A549 (cell line): ENCODE results near the gene BMAL1. TPM values are rescaled to one million over a fixed set of nuclear protein-coding genes. Genes with fewer than 3 reads are reported as not detected.

Experiments
- ATAC-seq, 2 experiments: fragments of 200-7000 bp in 1 of 2; fragments of >200 bp in 1 of 2; cut with Nextera tagmentation in 1 of 2; cut with Tn5 transposase in 1 of 2; 3 replicates each; pipeline versions ENCODE4 v1.8.0 to v1.9.1; 2018 to 2020; ENCODE audit warnings: mild to moderate bottlenecking in 1 of 2, moderate library complexity in 1 of 2
- CTCF ChIA-PET: fragments of 300-600 bp; sonication (Branson Sonifier 250); formaldehyde crosslinking; extraction: SDS; loops from one replicate; lab custom pipeline; 2021; ENCODE audit warnings: antibody characterized with exemption, inconsistent platforms; lab: Yijun Ruan, JAX
- POLR2A ChIA-PET: fragments of 350-600 bp; formaldehyde crosslinking; extraction: SDS; loops from one replicate; lab custom pipeline; 2021; ENCODE audit warnings: antibody characterized with exemption, inconsistent platforms; lab: Yijun Ruan, JAX
- DNase-seq, 2 experiments: peaks; one replicate each; pipeline versions ENCODE4 v3.0.0 to v3.0.0-alpha.2; 2011 to 2016; ENCODE audit warnings: low read depth in 1 of 2, low spot score in 1 of 2
- FAIRE-seq: peaks from 2 replicates; lab custom pipeline; 2011; peaks lifted over from hg19 to GRCh38; lab: Jason Lieb, UNC
- H3K27ac ChIP-seq, 2 experiments: fragments of >200 bp; sonication (Bioruptor Twin); formaldehyde crosslinking; 3 replicates each; pipeline ENCODE4 v1.5.1; 2016 to 2017
- H3K4me1 ChIP-seq: fragments of >200 bp; sonication (Bioruptor Twin); formaldehyde crosslinking; 3 replicates; pipeline ENCODE4 v1.6.1; 2016
- H3K4me2 ChIP-seq: fragments of >200 bp; sonication (Bioruptor Twin); formaldehyde crosslinking; 3 replicates; pipeline ENCODE4 v1.6.1; 2016
- H3K4me3 ChIP-seq: fragments of >200 bp; sonication (Bioruptor Twin); formaldehyde crosslinking; 3 replicates; pipeline ENCODE4 v1.5.1; 2016
- H3K9me3 ChIP-seq: fragments of >200 bp; sonication (Bioruptor Twin); formaldehyde crosslinking; 3 replicates; pipeline ENCODE4 v1.6.1; 2016
- EHMT2 ChIP-seq: fragments of 200-600 bp; sonication (generic); IDR thresholded peaks from 2 replicates; pipeline ENCODE4 v1.6.1; 2016; ENCODE audit warnings: antibody characterized with exemption, low read depth, mild to moderate bottlenecking, moderate library complexity
- FOSB ChIP-seq: fragments of 250-450 bp; sonication (Bioruptor Pico); IDR thresholded peaks from 2 replicates; pipeline ENCODE4 v1.5.0; 2020; ENCODE audit warnings: mild to moderate bottlenecking, moderate library complexity
- FOSL2 ChIP-seq, 2 experiments: fragments of 450-650 bp in 1 of 2; fragments of >200 bp in 1 of 2; sonication (Bioruptor Twin) in 1 of 2; formaldehyde crosslinking; IDR thresholded peaks; 2 replicates each; pipeline versions ENCODE4 v1.5.0 to v1.6.1; 2016 to 2020; ENCODE audit warnings: mild to moderate bottlenecking in 1 of 2, moderate library complexity in 1 of 2
- GATA3 ChIP-seq: IDR thresholded peaks from 2 replicates; pipeline ENCODE4 v1.6.1; 2012; ENCODE audit warnings: borderline replicate concordance
- HOXA7 ChIP-seq: fragments of 250-450 bp; sonication (Bioruptor Pico); IDR thresholded peaks from 2 replicates; pipeline ENCODE4 v1.5.0; 2020; ENCODE audit warnings: mild to moderate bottlenecking, moderate library complexity
- HOXB13 ChIP-seq: fragments of 250-450 bp; sonication (Bioruptor Pico); IDR thresholded peaks from 2 replicates; pipeline ENCODE4 v1.5.0; 2020; ENCODE audit warnings: low read depth, mild to moderate bottlenecking, moderate library complexity
- NFE2L2 ChIP-seq: fragments of 150-350 bp; conservative IDR thresholded peaks from 2 replicates; pipeline ENCODE4 v1.6.1; 2014; ENCODE audit warnings: low read length
- NR3C1 ChIP-seq: fragments of >200 bp; sonication (Bioruptor Twin); formaldehyde crosslinking; IDR thresholded peaks from 3 replicates; pipeline ENCODE4 v1.6.1; 2017
- PHF8 ChIP-seq: fragments of 200-600 bp; sonication (generic); IDR thresholded peaks from 2 replicates; pipeline ENCODE4 v1.6.1; 2016; ENCODE audit warnings: low read depth, mild to moderate bottlenecking, antibody characterized with exemption, moderate library complexity, borderline replicate concordance
- POLR2AphosphoS2 ChIP-seq: conservative IDR thresholded peaks from 2 replicates; pipeline ENCODE4 v1.6.1; 2012; ENCODE audit warnings: low read length, improper control_type of control experiment, inconsistent platforms
- RAD21 ChIP-seq, 2 experiments: fragments of >200 bp in 1 of 2; sonication (Bioruptor Twin) in 1 of 2; formaldehyde crosslinking in 1 of 2; IDR thresholded peaks in 1 of 2; conservative IDR thresholded peaks in 1 of 2; 2 replicates in 1 of 2; 3 replicates in 1 of 2; pipeline ENCODE4 v1.6.1; 2012 to 2018; ENCODE audit warnings: inconsistent platforms in 1 of 2
- REST ChIP-seq: fragments of 200-600 bp; sonication (generic); IDR thresholded peaks from 2 replicates; pipeline ENCODE4 v1.6.1; 2016; ENCODE audit warnings: antibody characterized with exemption, mild to moderate bottlenecking, moderate library complexity
- RNF2 ChIP-seq: fragments of 200-600 bp; sonication (generic); IDR thresholded peaks from 2 replicates; pipeline ENCODE4 v1.6.1; 2016; ENCODE audit warnings: low read depth, mild to moderate bottlenecking, antibody characterized with exemption, moderate library complexity, borderline replicate concordance
- SREBF2 ChIP-seq: fragments of 450-650 bp; IDR thresholded peaks from 2 replicates; pipeline ENCODE4 v1.6.1; 2014; ENCODE audit warnings: mild to moderate bottlenecking, moderate library complexity
- ZNF302 ChIP-seq: fragments of 250-450 bp; sonication (Bioruptor Pico); IDR thresholded peaks from 2 replicates; pipeline ENCODE4 v1.9.0; 2021; ENCODE audit warnings: inconsistent platforms, mild to moderate bottlenecking, moderate library complexity
- WGBS: methylation state at CpG from one replicate; pipeline ENCODE4 v1.1.6; 2017; ENCODE audit errors: missing lambda C conversion rate; 5-methylcytosine and 5-hydroxymethylcytosine counted together
- polyA plus RNA-seq, 4 experiments: library from polyadenylated mRNA; depleted of rRNA in 3 of 4; stranded (reverse); fragments of >200 nt; fragmentation: RNase III in 1 of 4; extraction: RNeasy Plus Mini Kit Qiagen cat#74134 plus additional on column Dnase treatment in 1 of 4; gene quantifications; 2 replicates in 3 of 4; 3 replicates in 1 of 4; pipeline ENCODE4 v1.2.3, GENCODE V29; 2011 to 2017
- TF ChIP-seq, protein P1 (sequence below): IDR thresholded peaks from 2 replicates; pipeline ENCODE4 v1.6.1; 2012; ENCODE audit warnings: low read depth, borderline replicate concordance

The BMAL1 gene
- polyA plus RNA-seq, 2 of the 4 experiments (the other 2 are of a cell fraction), result 28.6 to 29.2 TPM

GRCh38 chr11:13259374-13259773 lies 18.2 kb upstream of the BMAL1 start:
- no peak for ATAC-seq
- POLR2A ChIA-PET, result interaction anchor here (1.9 kb wide), 1 partner anchor 43 kb away, joined by 7 read pairs; no protein-coding TSS in a partner anchor
- TF ChIP-seq FOSL2 (IDR thresholded peaks at IDR 0.05) (no peak), FOSL2 (CRISPR knock-in tag; IDR thresholded peaks at IDR 0.05) (no peak), EHMT2 (no peak), PHF8 (no peak), RNF2 (no peak), SREBF2 (no peak), REST (no peak), NFE2L2 (no peak), POLR2AphosphoS2 (no peak), HOXA7 (CRISPR knock-in tag) (no peak), RAD21 (conservative IDR thresholded peaks at IDR 0.05 in 1 of 2, IDR thresholded peaks at IDR 0.05 in 1 of 2) (no peak)
- TF ChIP-seq, protein P1, sequence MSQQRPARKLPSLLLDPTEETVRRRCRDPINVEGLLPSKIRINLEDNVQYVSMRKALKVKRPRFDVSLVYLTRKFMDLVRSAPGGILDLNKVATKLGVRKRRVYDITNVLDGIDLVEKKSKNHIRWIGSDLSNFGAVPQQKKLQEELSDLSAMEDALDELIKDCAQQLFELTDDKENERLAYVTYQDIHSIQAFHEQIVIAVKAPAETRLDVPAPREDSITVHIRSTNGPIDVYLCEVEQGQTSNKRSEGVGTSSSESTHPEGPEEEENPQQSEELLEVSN, result no peak
- TF ChIP-seq, all 56 proteins: peak for 0
- no peak for DNase-seq
- Histone ChIP-seq H3K27ac (peak overlapping the region in 1 of 2 experiments; percentile 16; a peak in 1 of 6 replicates), H3K9me3 (no peaks in the 10 kb centered on the region), H3K4me2 (no peak overlapping the region), H3K4me3 (no peak overlapping the region), H3K4me1 (peaks cover 30% of the 10 kb centered on the region)
- 90% methylated on average over 4 of the region's 4 CpGs for WGBS
- CTCF ChIA-PET, result interaction anchor here (0.6 to 1.5 kb wide), 4 partner anchors 9 to 34 kb away, joined by 3 read pairs; no protein-coding TSS in a partner anchor
- FAIRE-seq, result no peak

- ATAC-seq (no peak), DNase-seq (no peak), FAIRE-seq (no peak)
- ChIA-PET POLR2A (interaction anchor here (1.9 kb wide), 1 partner anchor 45 kb away, joined by 7 read pairs; no protein-coding TSS in a partner anchor), CTCF (interaction anchor here (0.6 to 5.2 kb wide), 9 partner anchors 11 to 54 kb away, joined by 3 to 30 read pairs (median 3); no protein-coding TSS in a partner anchor)
- H3K4me3 ChIP-seq, result no peak overlapping the region
- TF ChIP-seq PHF8, result no peak
- TF ChIP-seq GATA3, result no peak
- no peak for TF ChIP-seq FOSB (CRISPR knock-in tag)
- TF ChIP-seq HOXB13 (CRISPR knock-in tag), result no peak
- TF ChIP-seq ZNF302 (CRISPR knock-in tag), result no peak
- TF ChIP-seq NR3C1, result no peak
- H3K4me1 ChIP-seq, result peaks cover 30% of the 10 kb centered on the region
- H3K4me2 ChIP-seq, result peak overlapping the region; percentile 69; the same call in 2 of the 3 replicates
- H3K27ac ChIP-seq, result peak overlapping the region; percentile 62 to 84
- no peaks in the 10 kb centered on the region for H3K9me3 ChIP-seq
- 83% methylated on average over 7 of the region's 7 CpGs for WGBS
These were observed 17.2 kb upstream of the BMAL1 start for GRCh38 chr11:13260201-13260962.
